ENCODE measurements around the gene PACSIN2. TPM values are rescaled to one million over a fixed set of nuclear protein-coding genes. Genes with fewer than 3 reads are reported as not detected.

Gene PACSIN2
- total and polyA plus RNA-seq, 2 of the 13 experiments (the other 11 are each of a cell fraction or from before 2014, with no cell fraction given) = 54.1 to 68.8 TPM

GRCh38 chr22:43018615-43019014, 3.7 kb upstream of the PACSIN2 start (continued):
- TF ChIP-seq ZNF577 (CRISPR knock-in tag; IDR thresholded peaks at IDR 0.05; ENCODE audit: borderline replicate concordance, low read depth) (no peak), ATF7-NPFF (CRISPR knock-in tag; IDR thresholded peaks at IDR 0.05; ENCODE audit: low read depth) (0 out of 2 replicates have a peak, but pooled peaks have one; percentile 42), USF2 (IDR thresholded peaks at IDR 0.05; ENCODE audit: low read depth, low read length) (no peak), USF2 (CRISPR knock-in tag; IDR thresholded peaks at IDR 0.05; ENCODE audit: borderline replicate concordance) (no peak), MAFG (CRISPR knock-in tag; IDR thresholded peaks at IDR 0.05) (no peak), BRCA1 (CRISPR knock-in tag; IDR thresholded peaks at IDR 0.05) (peak; percentile 67), YY1 (IDR thresholded peaks at IDR 0.05; ENCODE audit: insufficient read depth, insufficient replicate concordance, low read depth, low read length) (no peak), SMC3 (IDR thresholded peaks at IDR 0.05; ENCODE audit: low read length) (peak; percentile 3; the same call in 1 of the 2 replicates), MXI1 (IDR thresholded peaks at IDR 0.05; ENCODE audit: borderline replicate concordance, low read depth, low read length) (no peak), CCAR2 (optimal IDR thresholded peaks at IDR 0.05; ENCODE audit: low read depth, low read length) (no peak), SP4 (CRISPR knock-in tag; IDR thresholded peaks at IDR 0.05) (no peak), ZFP37 (CRISPR knock-in tag; IDR thresholded peaks at IDR 0.05; ENCODE audit: borderline replicate concordance) (0 out of 2 replicates have a peak, but pooled peaks have one; percentile 46), ZNF142 (CRISPR knock-in tag; IDR thresholded peaks at IDR 0.05) (0 out of 2 replicates have a peak, but pooled peaks have one; percentile 39), GPN1 (CRISPR knock-in tag; IDR thresholded peaks at IDR 0.05; ENCODE audit: borderline replicate concordance) (no peak), MATR3 (CRISPR knock-in tag; IDR thresholded peaks at IDR 0.05) (no peak), ZNF607 (CRISPR knock-in tag; IDR thresholded peaks at IDR 0.05; ENCODE audit: borderline replicate concordance) (no peak)
- TF ChIP-seq, protein P1, sequence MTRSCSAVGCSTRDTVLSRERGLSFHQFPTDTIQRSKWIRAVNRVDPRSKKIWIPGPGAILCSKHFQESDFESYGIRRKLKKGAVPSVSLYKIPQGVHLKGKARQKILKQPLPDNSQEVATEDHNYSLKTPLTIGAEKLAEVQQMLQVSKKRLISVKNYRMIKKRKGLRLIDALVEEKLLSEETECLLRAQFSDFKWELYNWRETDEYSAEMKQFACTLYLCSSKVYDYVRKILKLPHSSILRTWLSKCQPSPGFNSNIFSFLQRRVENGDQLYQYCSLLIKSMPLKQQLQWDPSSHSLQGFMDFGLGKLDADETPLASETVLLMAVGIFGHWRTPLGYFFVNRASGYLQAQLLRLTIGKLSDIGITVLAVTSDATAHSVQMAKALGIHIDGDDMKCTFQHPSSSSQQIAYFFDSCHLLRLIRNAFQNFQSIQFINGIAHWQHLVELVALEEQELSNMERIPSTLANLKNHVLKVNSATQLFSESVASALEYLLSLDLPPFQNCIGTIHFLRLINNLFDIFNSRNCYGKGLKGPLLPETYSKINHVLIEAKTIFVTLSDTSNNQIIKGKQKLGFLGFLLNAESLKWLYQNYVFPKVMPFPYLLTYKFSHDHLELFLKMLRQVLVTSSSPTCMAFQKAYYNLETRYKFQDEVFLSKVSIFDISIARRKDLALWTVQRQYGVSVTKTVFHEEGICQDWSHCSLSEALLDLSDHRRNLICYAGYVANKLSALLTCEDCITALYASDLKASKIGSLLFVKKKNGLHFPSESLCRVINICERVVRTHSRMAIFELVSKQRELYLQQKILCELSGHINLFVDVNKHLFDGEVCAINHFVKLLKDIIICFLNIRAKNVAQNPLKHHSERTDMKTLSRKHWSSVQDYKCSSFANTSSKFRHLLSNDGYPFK (CRISPR knock-in tag; IDR thresholded peaks at IDR 0.05; ENCODE audit: borderline replicate concordance) = no peak
